ENCODE measurements around the gene FAM107B.

DNA sequence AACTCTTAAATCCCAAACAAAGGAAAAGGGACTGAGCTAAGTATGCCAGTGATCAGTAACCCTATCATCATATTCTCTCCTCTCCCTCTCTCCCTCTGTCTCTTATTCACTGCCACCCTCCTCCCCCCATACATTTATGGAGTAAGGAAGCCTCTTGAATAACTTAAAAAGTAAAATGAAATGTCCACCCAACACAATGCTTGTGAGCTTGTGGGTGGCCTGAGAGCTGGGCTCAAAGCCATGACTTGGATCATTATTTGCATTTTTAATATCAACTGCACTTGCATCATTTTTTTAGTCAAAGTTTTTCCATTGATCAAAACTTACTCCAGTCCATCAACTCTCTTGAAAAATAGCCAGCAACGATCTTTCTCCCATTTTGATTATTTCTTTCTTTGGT is 46.8 kb downstream of the FAM107B start:
- TF ChIP-seq MXD4 (CRISPR knock-in tag; IDR thresholded peaks at IDR 0.05) = no peak
- no peak for TF ChIP-seq KDM3A (CRISPR knock-in tag; IDR thresholded peaks at IDR 0.05; ENCODE audit: low read depth)
- no peak for TF ChIP-seq ZNF274 (CRISPR knock-in tag; IDR thresholded peaks at IDR 0.05)
- TF ChIP-seq SSRP1 (CRISPR knock-in tag; IDR thresholded peaks at IDR 0.05) = no peak
- TF ChIP-seq EP300 (IDR thresholded peaks at IDR 0.05; ENCODE audit: low read depth in 2 of 2, low read length in 2 of 2) = no peak
- no peak for TF ChIP-seq EP300 (CRISPR knock-in tag; IDR thresholded peaks at IDR 0.05; ENCODE audit: borderline replicate concordance)
- TF ChIP-seq NFE2 (CRISPR knock-in tag; IDR thresholded peaks at IDR 0.05) = no peak
- no peak for TF ChIP-seq NONO (IDR thresholded peaks at IDR 0.05)
- TF ChIP-seq NONO (CRISPR knock-in tag; conservative IDR thresholded peaks at IDR 0.05) = no peak
- TF ChIP-seq, protein P1, sequence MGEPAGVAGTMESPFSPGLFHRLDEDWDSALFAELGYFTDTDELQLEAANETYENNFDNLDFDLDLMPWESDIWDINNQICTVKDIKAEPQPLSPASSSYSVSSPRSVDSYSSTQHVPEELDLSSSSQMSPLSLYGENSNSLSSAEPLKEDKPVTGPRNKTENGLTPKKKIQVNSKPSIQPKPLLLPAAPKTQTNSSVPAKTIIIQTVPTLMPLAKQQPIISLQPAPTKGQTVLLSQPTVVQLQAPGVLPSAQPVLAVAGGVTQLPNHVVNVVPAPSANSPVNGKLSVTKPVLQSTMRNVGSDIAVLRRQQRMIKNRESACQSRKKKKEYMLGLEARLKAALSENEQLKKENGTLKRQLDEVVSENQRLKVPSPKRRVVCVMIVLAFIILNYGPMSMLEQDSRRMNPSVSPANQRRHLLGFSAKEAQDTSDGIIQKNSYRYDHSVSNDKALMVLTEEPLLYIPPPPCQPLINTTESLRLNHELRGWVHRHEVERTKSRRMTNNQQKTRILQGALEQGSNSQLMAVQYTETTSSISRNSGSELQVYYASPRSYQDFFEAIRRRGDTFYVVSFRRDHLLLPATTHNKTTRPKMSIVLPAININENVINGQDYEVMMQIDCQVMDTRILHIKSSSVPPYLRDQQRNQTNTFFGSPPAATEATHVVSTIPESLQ (CRISPR knock-in tag; conservative IDR thresholded peaks at IDR 0.05) = no peak
- TF ChIP-seq TAF1 (CRISPR knock-in tag; IDR thresholded peaks at IDR 0.05) = no peak
- TF ChIP-seq HDAC6 (IDR thresholded peaks at IDR 0.05; ENCODE audit: low read depth, low read length) = no peak
- TF ChIP-seq ZNF234 (CRISPR knock-in tag; conservative IDR thresholded peaks at IDR 0.05) = no peak
- TF ChIP-seq MTA1 (CRISPR knock-in tag; IDR thresholded peaks at IDR 0.05; ENCODE audit: borderline replicate concordance) = no peak
- TF ChIP-seq, protein P2, sequence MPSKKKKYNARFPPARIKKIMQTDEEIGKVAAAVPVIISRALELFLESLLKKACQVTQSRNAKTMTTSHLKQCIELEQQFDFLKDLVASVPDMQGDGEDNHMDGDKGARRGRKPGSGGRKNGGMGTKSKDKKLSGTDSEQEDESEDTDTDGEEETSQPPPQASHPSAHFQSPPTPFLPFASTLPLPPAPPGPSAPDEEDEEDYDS (CRISPR knock-in tag; IDR thresholded peaks at IDR 0.05) = no peak
- TF ChIP-seq, protein P3, sequence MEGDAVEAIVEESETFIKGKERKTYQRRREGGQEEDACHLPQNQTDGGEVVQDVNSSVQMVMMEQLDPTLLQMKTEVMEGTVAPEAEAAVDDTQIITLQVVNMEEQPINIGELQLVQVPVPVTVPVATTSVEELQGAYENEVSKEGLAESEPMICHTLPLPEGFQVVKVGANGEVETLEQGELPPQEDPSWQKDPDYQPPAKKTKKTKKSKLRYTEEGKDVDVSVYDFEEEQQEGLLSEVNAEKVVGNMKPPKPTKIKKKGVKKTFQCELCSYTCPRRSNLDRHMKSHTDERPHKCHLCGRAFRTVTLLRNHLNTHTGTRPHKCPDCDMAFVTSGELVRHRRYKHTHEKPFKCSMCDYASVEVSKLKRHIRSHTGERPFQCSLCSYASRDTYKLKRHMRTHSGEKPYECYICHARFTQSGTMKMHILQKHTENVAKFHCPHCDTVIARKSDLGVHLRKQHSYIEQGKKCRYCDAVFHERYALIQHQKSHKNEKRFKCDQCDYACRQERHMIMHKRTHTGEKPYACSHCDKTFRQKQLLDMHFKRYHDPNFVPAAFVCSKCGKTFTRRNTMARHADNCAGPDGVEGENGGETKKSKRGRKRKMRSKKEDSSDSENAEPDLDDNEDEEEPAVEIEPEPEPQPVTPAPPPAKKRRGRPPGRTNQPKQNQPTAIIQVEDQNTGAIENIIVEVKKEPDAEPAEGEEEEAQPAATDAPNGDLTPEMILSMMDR (CRISPR knock-in tag; IDR thresholded peaks at IDR 0.05) = no peak
